K562 (cell line): ENCODE results near the gene SPRR2G. TPM values are rescaled to one million over a fixed set of nuclear protein-coding genes. Genes with fewer than 3 reads are reported as not detected.

Source experiments
- ATAC-seq: fragments of 200-7000 bp; cut with Tn5 transposase; 3 replicates; pipeline ENCODE4 v1.9.1; 2020; ENCODE audit warnings: moderate library complexity
- Bru-seq: library from RNA; stranded (reverse); fragments of 400-500 nt; gene quantifications from one replicate; lab custom pipeline; 2021; lab: Mats Ljungman, UMichigan
- BruChase-seq, 2 experiments: library from RNA; stranded (reverse); fragments of 400-500 nt; gene quantifications; one replicate each; lab custom pipeline; 2021; lab: Mats Ljungman, UMichigan
- BruUV-seq: library from RNA; stranded (reverse); fragments of 400-500 nt; replicated peaks from 2 replicates; lab custom pipeline; 2021; lab: Mats Ljungman, UMichigan
- CTCF ChIA-PET: fragments of 300-600 bp; formaldehyde crosslinking; extraction: SDS; loops from one replicate; lab custom pipeline; 2021; ENCODE audit warnings: low intra/inter-chr PET ratio; lab: Yijun Ruan, JAX
- POLR2A ChIA-PET: fragments of 300-600, 350-650 bp; sonication (Branson Sonifier 250); formaldehyde crosslinking; extraction: SDS; loops from one replicate; lab custom pipeline; 2021; ENCODE audit warnings: antibody characterized with exemption, inconsistent platforms; lab: Yijun Ruan, JAX
- DNase-seq, 4 experiments: peaks; one replicate each; pipeline versions ENCODE4 v3.0.0 to v3.0.0-alpha.2; 2011 to 2018; ENCODE audit warnings: low spot score in 3 of 4, mixed read lengths in 3 of 4; ENCODE audit errors: extremely low read depth in 1 of 4
- FAIRE-seq: peaks from 2 replicates; lab custom pipeline; 2011; peaks lifted over from hg19 to GRCh38; lab: Jason Lieb, UNC
- H2AFZ ChIP-seq: 2 replicates; pipeline ENCODE4 v1.6.0; 2011; ENCODE audit warnings: low read depth, low read length, control low read depth, inconsistent platforms
- H3K27ac ChIP-seq: fragments of 200-600 bp; 3 replicates; pipeline ENCODE4 v1.8.0; 2011; ENCODE audit warnings: low read depth, mild to moderate bottlenecking, control low read depth, inconsistent platforms, low read length, moderate library complexity, mixed read lengths; ENCODE audit errors: extremely low read depth
- H3K27me3 ChIP-seq, 2 experiments: fragments of 300-600 bp in 1 of 2; 2 replicates in 1 of 2; 3 replicates in 1 of 2; pipeline versions ENCODE4 v1.6.0 to v1.8.0; 2011; ENCODE audit warnings: inconsistent platforms in 2 of 2, low read length in 2 of 2, mild to moderate bottlenecking in 1 of 2, mixed read lengths in 1 of 2, moderate library complexity in 1 of 2; ENCODE audit not compliant: control insufficient read depth in 2 of 2, insufficient read depth in 2 of 2
- H3K36me3 ChIP-seq: fragments of 300-600 bp; 3 replicates; pipeline ENCODE4 v1.8.0; 2011; ENCODE audit warnings: mild to moderate bottlenecking, low read length, inconsistent platforms; ENCODE audit not compliant: control insufficient read depth, insufficient read depth
- H3K4me1 ChIP-seq, 2 experiments: fragments of 200-600 bp in 1 of 2; replicated peaks in 1 of 2; 2 replicates in 1 of 2; 3 replicates in 1 of 2; pipeline versions ENCODE4 v1.5.1 to v1.8.0; 2011; ENCODE audit warnings: inconsistent platforms in 2 of 2, low read length in 2 of 2, mild to moderate bottlenecking in 1 of 2, mixed read lengths in 1 of 2, moderate library complexity in 1 of 2; ENCODE audit not compliant: control insufficient read depth in 2 of 2, insufficient read depth in 2 of 2
- H3K4me2 ChIP-seq: 2 replicates; pipeline ENCODE4 v1.6.1; 2011; ENCODE audit warnings: low read length, control low read depth, inconsistent platforms, mixed read lengths; ENCODE audit not compliant: insufficient read depth
- H3K4me3 ChIP-seq: fragments of 200-600 bp; sonication (generic), shearing (Covaris generic); 2 replicates; pipeline ENCODE4 v1.5.1; 2016; ENCODE audit warnings: control low read depth, inconsistent platforms
- H3K79me2 ChIP-seq: fragments of 200-600 bp; 3 replicates; pipeline ENCODE4 v1.8.0; 2011; ENCODE audit warnings: low read length, inconsistent platforms; ENCODE audit not compliant: control insufficient read depth, insufficient read depth
- H3K9ac ChIP-seq, 2 experiments: 2 replicates each; pipeline versions ENCODE4 v1.6.0 to v1.6.1; 2011; ENCODE audit warnings: low read depth in 2 of 2, low read length in 2 of 2, control low read depth in 1 of 2, inconsistent platforms in 1 of 2, mild to moderate bottlenecking in 1 of 2, mixed read lengths in 1 of 2; ENCODE audit not compliant: insufficient read depth in 1 of 2
- H3K9me1 ChIP-seq: one replicate; pipeline ENCODE4 v1.6.0; 2011; ENCODE audit warnings: inconsistent platforms, mild to moderate bottlenecking, low read length, moderate library complexity; ENCODE audit not compliant: control insufficient read depth, insufficient read depth
- H3K9me3 ChIP-seq: replicated peaks from 2 replicates; pipeline ENCODE4 v1.5.1; 2011; ENCODE audit warnings: low read depth, low read length, inconsistent platforms; ENCODE audit not compliant: control insufficient read depth, insufficient read depth
- H4K20me1 ChIP-seq: replicated peaks from 2 replicates; pipeline ENCODE4 v1.6.1; 2011; ENCODE audit warnings: low read length, inconsistent platforms, mixed read lengths; ENCODE audit not compliant: control insufficient read depth, insufficient read depth
- EWSR1 ChIP-seq: fragments of 450-650 bp; IDR thresholded peaks from 2 replicates; pipeline ENCODE4 v1.6.1; 2018; ENCODE audit warnings: borderline replicate concordance, mild to moderate bottlenecking, low read depth, moderate library complexity; ENCODE audit not compliant: partially characterized antibody
- TEAD1 ChIP-seq, 2 experiments: fragments of 450-650 bp in 1 of 2; sonication (generic) in 1 of 2; formaldehyde crosslinking; IDR thresholded peaks; 2 replicates each; pipeline versions ENCODE4 v1.4.0 to v1.8.0; 2020 to 2022; ENCODE audit warnings: mild to moderate bottlenecking in 2 of 2, missing genetic modification reagents in 1 of 2
- ZNF140 ChIP-seq: fragments of 250-450 bp; sonication (Bioruptor Pico); IDR thresholded peaks from 2 replicates; pipeline ENCODE4 v1.8.0; 2021; ENCODE audit warnings: moderate library complexity, mild to moderate bottlenecking, inconsistent platforms
- ZNF253 ChIP-seq: fragments of 250-450 bp; sonication (Bioruptor Pico); conservative IDR thresholded peaks from 2 replicates; pipeline ENCODE4 v1.6.1; 2021; ENCODE audit warnings: mild to moderate bottlenecking
- ZNF76 ChIP-seq: fragments of 250-450 bp; sonication (Bioruptor Pico); IDR thresholded peaks from 2 replicates; pipeline ENCODE4 v1.4.0; 2020; ENCODE audit warnings: mild to moderate bottlenecking, moderate library complexity, borderline replicate concordance
- ZNF764 ChIP-seq: fragments of 250-450 bp; sonication (Bioruptor Pico); IDR thresholded peaks from 2 replicates; pipeline ENCODE4 v1.4.0; 2020; ENCODE audit warnings: low read depth, mild to moderate bottlenecking, moderate library complexity
- ZNF778 ChIP-seq: fragments of 450-650 bp; formaldehyde crosslinking; IDR thresholded peaks from 2 replicates; pipeline ENCODE4 v1.4.0; 2020; ENCODE audit warnings: mild to moderate bottlenecking, moderate library complexity
- WGBS: fragments of 100-300 bp; shearing (Covaris generic); methylation state at CpG from one replicate; pipeline ENCODE4 v1.1.6; 2016; ENCODE audit warnings: low coverage, mixed read lengths; ENCODE audit not compliant: insufficient coverage; ENCODE audit errors: missing lambda C conversion rate; 5-methylcytosine and 5-hydroxymethylcytosine counted together
- in situ Hi-C: fragments of 300-500 bp; cut with MboI; formaldehyde crosslinking; loops from 4 replicates; pipeline ENCODE4 v1.15.0; 2018; ENCODE audit warnings: inconsistent platforms, mixed read lengths
- intact Hi-C: fragments of 100-400 bp; cut with micrococcal nuclease; formaldehyde crosslinking; loops from 2 replicates; pipeline ENCODE4 v1.14.2; 2022
- long read RNA-seq, 3 experiments: library from polyadenylated mRNA in 2 of 3; library from RNA in 1 of 3; unstranded in 2 of 3; stranded (forward) in 1 of 3; transcript quantifications; one replicate each; pipeline ENCODE4 v2.0.0, GENCODE V29; 2019 to 2022
- polyA minus RNA-seq, 3 experiments: library from RNA; depleted of rRNA, polyadenylated mRNA; stranded (reverse); fragments of >200 nt; gene quantifications; 2 replicates each; pipeline ENCODE4 v1.2.3, GENCODE V29; 2011
- polyA plus RNA-seq, 8 experiments: library from polyadenylated mRNA; depleted of rRNA in 4 of 8; stranded (reverse) in 5 of 8; unstranded in 3 of 8; fragments of >200 nt; fragmentation: Nextera tagmentation in 2 of 8; fragmentation: Illumina TruSeq in 1 of 8; extraction: Ambion mirVana in 2 of 8; extraction: Trizol in 1 of 8; gene quantifications; 2 replicates each; pipeline versions ENCODE4 v1.2.1 to v1.2.3, GENCODE V29; 2011 to 2014; ENCODE audit warnings: inconsistent platforms in 1 of 8, missing spikeins in 1 of 8
- total RNA-seq, 7 experiments: library from RNA; depleted of rRNA in 6 of 7; stranded (reverse); fragments of >200 nt in 6 of 7; fragmentation: Illumina TruSeq in 2 of 7; extraction: Trizol in 2 of 7; gene quantifications; 2 replicates each; pipeline versions ENCODE4 v1.2.1 to v1.2.3, GENCODE V29; 2011 to 2021; ENCODE audit warnings: low replicate concordance in 1 of 7
- TF ChIP-seq, protein P1 (sequence below): fragments of 150-350 bp; IDR thresholded peaks from 2 replicates; pipeline ENCODE4 v1.6.1; 2014; ENCODE audit warnings: low read depth, mild to moderate bottlenecking, low read length, borderline replicate concordance
- TF ChIP-seq, protein P2 (sequence below): fragments of 250-450 bp; sonication (Bioruptor Pico); IDR thresholded peaks from 2 replicates; pipeline ENCODE4 v1.4.0; 2020; ENCODE audit warnings: mild to moderate bottlenecking, moderate library complexity
- TF ChIP-seq, protein P3 (sequence below): fragments of 250-450 bp; sonication (Bioruptor Pico); IDR thresholded peaks from 2 replicates; pipeline ENCODE4 v1.4.0; 2020; ENCODE audit warnings: mild to moderate bottlenecking, moderate library complexity

Gene SPRR2G
- total RNA-seq (2011; cell fraction: chromatin; rRNA removed; ENCODE audit: low replicate concordance) = not detected in 2 replicates
- total RNA-seq (2011; cell fraction: nucleolus; rRNA removed) = not detected in 2 replicates
- total RNA-seq (2011; cell fraction: nucleoplasm; rRNA removed) = not detected in 2 replicates
- total RNA-seq (2014; rRNA removed) (not detected in 2 replicates), total RNA-seq (2014; rRNA removed; fragmentation: Illumina TruSeq; extraction: Trizol) (not detected in 2 replicates), total RNA-seq (2015; rRNA removed; fragmentation: Illumina TruSeq; extraction: Trizol) (not detected in 2 replicates), total RNA-seq (2021) (not detected in 2 replicates), polyA plus RNA-seq (2011; rRNA removed) (not detected in 2 replicates), polyA plus RNA-seq (2014; fragmentation: Illumina TruSeq; extraction: Trizol) (not detected in 2 replicates), polyA plus RNA-seq (2014; fragmentation: Nextera tagmentation; extraction: Ambion mirVana) (not detected), polyA plus RNA-seq (2014; rRNA removed) (not detected in 2 replicates), polyA minus RNA-seq (2011; rRNA and poly(A)+ RNA removed) (not detected in 2 replicates), Bru-seq, nascent RNA (not detected), BruChase-seq, experiment 1, labeled RNA remaining after a 2-hour chase (not detected), BruChase-seq, experiment 2, labeled RNA remaining after a 6-hour chase (not detected)
- not detected in 2 replicates for polyA plus RNA-seq (2011; cell fraction: cytosol; rRNA removed)
- polyA plus RNA-seq (2011; cell fraction: nucleus; rRNA removed) = not detected in 2 replicates
- polyA plus RNA-seq (2012) = not detected in 2 replicates
- polyA minus RNA-seq (2011; cell fraction: cytosol; rRNA and poly(A)+ RNA removed) = not detected in 2 replicates
- not detected in 2 replicates for polyA minus RNA-seq (2011; cell fraction: nucleus; rRNA and poly(A)+ RNA removed)
- long read RNA-seq, experiment 1 = 0 reads
- long read RNA-seq, experiment 2 = 0 reads
- long read RNA-seq, experiment 3 = 0 reads

DNA sequence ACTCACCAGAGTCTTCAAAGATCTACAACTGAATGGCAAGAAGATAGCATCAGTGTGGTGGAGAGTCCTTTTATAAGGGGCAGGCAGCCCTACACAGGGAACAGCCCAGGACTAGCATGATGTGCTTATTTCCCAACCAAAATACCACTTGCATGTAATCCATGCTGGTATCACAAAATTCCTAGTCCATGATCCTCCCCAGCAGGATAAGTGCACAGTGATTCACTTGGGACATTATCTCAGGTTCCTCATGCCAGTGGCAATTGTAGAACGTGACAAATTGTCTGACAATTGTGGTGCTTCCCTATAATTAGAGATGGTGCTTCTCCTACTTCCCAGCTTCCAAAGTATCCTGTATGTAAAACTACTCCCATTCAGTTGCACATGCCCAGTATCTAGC lies at the start of gene SPRR2G:
Gene SPRR2G (minus strand): TSS at position 45 of the 400 bp plus-strand sequence. CDS start 780 bp downstream, outside the sequence.
- in situ Hi-C loops = no loop called here
- Histone ChIP-seq H3K9me3 (no peaks in the 10 kb centered on the region), H3K4me1 (no peaks in the 10 kb centered on the region), H3K27me3 (peaks cover 0 to 5% of the 10 kb centered on the region in 2 experiments; a peak in 1 of 5 replicates), H3K9ac (no peak within 1 kb of the TSS), H3K27ac (no peak within 1 kb of the TSS), H3K36me3 (no peaks in the 10 kb centered on the region), H3K4me3 (no peak within 1 kb of the TSS), H3K4me2 (no peak within 1 kb of the TSS), H4K20me1 (no peaks in the 10 kb centered on the region), H3K79me2 (no peaks in the 10 kb centered on the region), H3K9me1 (no peaks in the 10 kb centered on the region), H2AFZ (no peak within 1 kb of the TSS)
- intact Hi-C loops = no loop called here
- 0% methylated on average over 1 of the region's 1 CpG for WGBS
- FAIRE-seq = no peak
- DNase-seq = no peak
- ATAC-seq = no peak
- ChIA-PET POLR2A (no interaction called here), CTCF (no interaction called here)
- BruUV-seq = no TSS peak
- TF ChIP-seq ZNF76 (CRISPR knock-in tag) (no peak), ZNF778 (CRISPR knock-in tag) (no peak), ZNF253 (CRISPR knock-in tag) (no peak), TEAD1 (CRISPR knock-in tag; IDR thresholded peaks at IDR 0.05) (no peak), ZNF140 (CRISPR knock-in tag) (no peak), ZNF764 (CRISPR knock-in tag) (no peak), EWSR1 (no peak)
- TF ChIP-seq, protein P1, sequence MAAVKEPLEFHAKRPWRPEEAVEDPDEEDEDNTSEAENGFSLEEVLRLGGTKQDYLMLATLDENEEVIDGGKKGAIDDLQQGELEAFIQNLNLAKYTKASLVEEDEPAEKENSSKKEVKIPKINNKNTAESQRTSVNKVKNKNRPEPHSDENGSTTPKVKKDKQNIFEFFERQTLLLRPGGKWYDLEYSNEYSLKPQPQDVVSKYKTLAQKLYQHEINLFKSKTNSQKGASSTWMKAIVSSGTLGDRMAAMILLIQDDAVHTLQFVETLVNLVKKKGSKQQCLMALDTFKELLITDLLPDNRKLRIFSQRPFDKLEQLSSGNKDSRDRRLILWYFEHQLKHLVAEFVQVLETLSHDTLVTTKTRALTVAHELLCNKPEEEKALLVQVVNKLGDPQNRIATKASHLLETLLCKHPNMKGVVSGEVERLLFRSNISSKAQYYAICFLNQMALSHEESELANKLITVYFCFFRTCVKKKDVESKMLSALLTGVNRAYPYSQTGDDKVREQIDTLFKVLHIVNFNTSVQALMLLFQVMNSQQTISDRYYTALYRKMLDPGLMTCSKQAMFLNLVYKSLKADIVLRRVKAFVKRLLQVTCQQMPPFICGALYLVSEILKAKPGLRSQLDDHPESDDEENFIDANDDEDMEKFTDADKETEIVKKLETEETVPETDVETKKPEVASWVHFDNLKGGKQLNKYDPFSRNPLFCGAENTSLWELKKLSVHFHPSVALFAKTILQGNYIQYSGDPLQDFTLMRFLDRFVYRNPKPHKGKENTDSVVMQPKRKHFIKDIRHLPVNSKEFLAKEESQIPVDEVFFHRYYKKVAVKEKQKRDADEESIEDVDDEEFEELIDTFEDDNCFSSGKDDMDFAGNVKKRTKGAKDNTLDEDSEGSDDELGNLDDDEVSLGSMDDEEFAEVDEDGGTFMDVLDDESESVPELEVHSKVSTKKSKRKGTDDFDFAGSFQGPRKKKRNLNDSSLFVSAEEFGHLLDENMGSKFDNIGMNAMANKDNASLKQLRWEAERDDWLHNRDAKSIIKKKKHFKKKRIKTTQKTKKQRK = no peak
- TF ChIP-seq, protein P2, sequence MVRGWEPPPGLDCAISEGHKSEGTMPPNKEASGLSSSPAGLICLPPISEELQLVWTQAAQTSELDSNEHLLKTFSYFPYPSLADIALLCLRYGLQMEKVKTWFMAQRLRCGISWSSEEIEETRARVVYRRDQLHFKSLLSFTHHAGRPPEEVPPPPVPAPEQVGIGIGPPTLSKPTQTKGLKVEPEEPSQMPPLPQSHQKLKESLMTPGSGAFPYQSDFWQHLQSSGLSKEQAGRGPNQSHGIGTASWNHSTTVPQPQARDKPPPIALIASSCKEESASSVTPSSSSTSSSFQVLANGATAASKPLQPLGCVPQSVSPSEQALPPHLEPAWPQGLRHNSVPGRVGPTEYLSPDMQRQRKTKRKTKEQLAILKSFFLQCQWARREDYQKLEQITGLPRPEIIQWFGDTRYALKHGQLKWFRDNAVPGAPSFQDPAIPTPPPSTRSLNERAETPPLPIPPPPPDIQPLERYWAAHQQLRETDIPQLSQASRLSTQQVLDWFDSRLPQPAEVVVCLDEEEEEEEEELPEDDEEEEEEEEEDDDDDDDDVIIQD (CRISPR knock-in tag) = no peak
- TF ChIP-seq, protein P3, sequence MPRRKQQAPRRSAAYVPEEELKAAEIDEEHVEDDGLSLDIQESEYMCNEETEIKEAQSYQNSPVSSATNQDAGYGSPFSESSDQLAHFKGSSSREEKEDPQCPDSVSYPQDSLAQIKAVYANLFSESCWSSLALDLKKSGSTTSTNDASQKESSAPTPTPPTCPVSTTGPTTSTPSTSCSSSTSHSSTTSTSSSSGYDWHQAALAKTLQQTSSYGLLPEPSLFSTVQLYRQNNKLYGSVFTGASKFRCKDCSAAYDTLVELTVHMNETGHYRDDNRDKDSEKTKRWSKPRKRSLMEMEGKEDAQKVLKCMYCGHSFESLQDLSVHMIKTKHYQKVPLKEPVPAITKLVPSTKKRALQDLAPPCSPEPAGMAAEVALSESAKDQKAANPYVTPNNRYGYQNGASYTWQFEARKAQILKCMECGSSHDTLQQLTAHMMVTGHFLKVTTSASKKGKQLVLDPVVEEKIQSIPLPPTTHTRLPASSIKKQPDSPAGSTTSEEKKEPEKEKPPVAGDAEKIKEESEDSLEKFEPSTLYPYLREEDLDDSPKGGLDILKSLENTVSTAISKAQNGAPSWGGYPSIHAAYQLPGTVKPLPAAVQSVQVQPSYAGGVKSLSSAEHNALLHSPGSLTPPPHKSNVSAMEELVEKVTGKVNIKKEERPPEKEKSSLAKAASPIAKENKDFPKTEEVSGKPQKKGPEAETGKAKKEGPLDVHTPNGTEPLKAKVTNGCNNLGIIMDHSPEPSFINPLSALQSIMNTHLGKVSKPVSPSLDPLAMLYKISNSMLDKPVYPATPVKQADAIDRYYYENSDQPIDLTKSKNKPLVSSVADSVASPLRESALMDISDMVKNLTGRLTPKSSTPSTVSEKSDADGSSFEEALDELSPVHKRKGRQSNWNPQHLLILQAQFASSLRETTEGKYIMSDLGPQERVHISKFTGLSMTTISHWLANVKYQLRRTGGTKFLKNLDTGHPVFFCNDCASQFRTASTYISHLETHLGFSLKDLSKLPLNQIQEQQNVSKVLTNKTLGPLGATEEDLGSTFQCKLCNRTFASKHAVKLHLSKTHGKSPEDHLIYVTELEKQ (CRISPR knock-in tag) = no peak
